ENCODE measurements around the gene P2RY6.

DNA sequence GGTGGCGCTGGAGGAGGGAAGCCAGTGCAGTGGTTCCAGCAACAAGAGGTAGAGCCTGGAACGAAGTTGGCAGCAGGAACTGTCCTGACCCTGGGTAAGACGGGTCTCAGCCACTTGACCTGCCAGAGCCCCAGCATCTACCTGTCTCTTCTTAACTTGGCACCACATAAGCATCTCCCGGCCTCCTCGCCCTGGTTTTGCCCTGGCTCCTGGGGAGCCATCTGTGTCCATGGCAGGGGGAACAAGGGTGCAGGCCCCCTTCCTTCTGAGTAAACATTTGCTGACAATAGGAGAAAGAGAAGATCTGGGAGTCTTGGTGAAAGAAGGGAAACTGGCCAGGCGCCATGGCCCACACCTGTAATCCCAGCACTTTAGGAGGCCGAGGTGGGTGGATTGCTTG, 41.2 kb upstream of the P2RY6 start:
- no peak for TF ChIP-seq CTCF (conservative IDR thresholded peaks at IDR 0.05)
- no peak for TF ChIP-seq ZFX (IDR thresholded peaks at IDR 0.05)
